HG02970 (cell line): ENCODE measurements around the gene RASGEF1B.

ENCODE experiments used
- ATAC-seq: cut with Tn5 transposase; IDR thresholded peaks from one replicate; pipeline ENCODE4 v1.9.1; 2021; ENCODE audit warnings: mild to moderate bottlenecking, moderate library complexity, moderate number of reproducible peaks; ENCODE audit not compliant: unreplicated experiment, low FRiP score

RASGEF1B gene

GRCh38 chr4:81467672-81467964, 4.1 kb downstream of the RASGEF1B start:
- ATAC-seq = no peak

GRCh38 chr4:81466841-81467671, 4.7 kb downstream of the RASGEF1B start:
- no peak for ATAC-seq

- ATAC-seq = no peak
Observed at GRCh38 chr4:81465406-81466340, 6.0 kb downstream of the RASGEF1B start.

- ATAC-seq = no peak
Observed at GRCh38 chr4:81460834-81461233, 10.9 kb downstream of the RASGEF1B start.

- no peak for ATAC-seq
Observed at GRCh38 chr4:81460191-81460701, 11.5 kb downstream of the RASGEF1B start.

- no peak for ATAC-seq
Observed at GRCh38 chr4:81459228-81459627, 12.5 kb downstream of the RASGEF1B start.

GRCh38 chr4:81457921-81458520, 13.7 kb downstream of the RASGEF1B start:
- no peak for ATAC-seq

- no peak for ATAC-seq
Observed at GRCh38 chr4:81457345-81457744, 14.4 kb downstream of the RASGEF1B start.

GRCh38 chr4:81455897-81456296, 15.8 kb downstream of the RASGEF1B start:
- no peak for ATAC-seq

- no peak for ATAC-seq
Observed at GRCh38 chr4:81454948-81455347, 16.8 kb downstream of the RASGEF1B start.

- ATAC-seq = no peak
Observed at GRCh38 chr4:81454499-81454898, 17.2 kb downstream of the RASGEF1B start.

- ATAC-seq = no peak
Observed at GRCh38 chr4:81453024-81453423, 18.7 kb downstream of the RASGEF1B start.

- no peak for ATAC-seq
Observed at GRCh38 chr4:81452452-81453006, 19.2 kb downstream of the RASGEF1B start.

GRCh38 chr4:81449015-81449414, 22.7 kb downstream of the RASGEF1B start:
- no peak for ATAC-seq

- no peak for ATAC-seq
Observed at GRCh38 chr4:81447566-81448229, 24.0 kb downstream of the RASGEF1B start.

- ATAC-seq = no peak
Observed at GRCh38 chr4:81446634-81447033, 25.1 kb downstream of the RASGEF1B start.

GRCh38 chr4:81445196-81445595, 26.5 kb downstream of the RASGEF1B start:
- ATAC-seq = no peak

GRCh38 chr4:81442484-81443085, 29.1 kb downstream of the RASGEF1B start:
- ATAC-seq = no peak

GRCh38 chr4:81440949-81441348, 30.8 kb downstream of the RASGEF1B start:
- no peak for ATAC-seq
